GM19238 (cell line): ENCODE results near the gene KIF20A.
"Not testable (repeated sequence)": the region's sequence is repeated elsewhere in the genome, so short reads cannot be mapped to it uniquely, and the experiment has no call there.

Experiments
- DNase-seq: peaks from one replicate; pipeline ENCODE4 v3.0.0; 2011; ENCODE audit warnings: low spot score; ENCODE audit not compliant: insufficient read length

Gene KIF20A

GRCh38 chr5:138178516-138179276 lies at the start of gene KIF20A, which contains the start of gene BRD8:
Gene KIF20A (plus strand): TSS chr5:138179112. CDS start chr5:138179681, 569 bp downstream.
Gene BRD8 (minus strand): TSS chr5:138178630. CDS start chr5:138178614, 16 bp downstream.
- peak; percentile 80 for DNase-seq

GRCh38 chr5:138129347-138129746 lies 49.6 kb upstream of the KIF20A start:
- DNase-seq, result no peak

GRCh38 chr5:138132543-138132942 lies 46.4 kb upstream of the KIF20A start:
- DNase-seq, result no peak

- DNase-seq, result peak; percentile 25
These were observed 39.7 kb upstream of the KIF20A start, which contains the start of gene NME5 for GRCh38 chr5:138138949-138139780. Gene NME5 (minus strand): TSS chr5:138139428. CDS start chr5:138138780, 648 bp downstream.

GRCh38 chr5:138139781-138140090 lies 39.2 kb upstream of the KIF20A start:
- DNase-seq, result no peak

GRCh38 chr5:138140268-138140667 lies 38.6 kb upstream of the KIF20A start:
- DNase-seq, result no peak

GRCh38 chr5:138141734-138142133 lies 37.2 kb upstream of the KIF20A start:
- DNase-seq, result no peak

GRCh38 chr5:138143578-138143977 lies 35.3 kb upstream of the KIF20A start:
- not testable (repeated sequence) for DNase-seq

GRCh38 chr5:138148811-138149210 lies 30.1 kb upstream of the KIF20A start:
- DNase-seq, result no peak

- no peak for DNase-seq
These were observed 29.4 kb upstream of the KIF20A start for GRCh38 chr5:138149530-138149929.

GRCh38 chr5:138155977-138156376 lies 22.9 kb upstream of the KIF20A start:
- DNase-seq, result not testable (repeated sequence)

- DNase-seq, result no peak
These were observed 21.3 kb upstream of the KIF20A start for GRCh38 chr5:138157626-138158025.

- no peak for DNase-seq
These were observed 19.2 kb upstream of the KIF20A start for GRCh38 chr5:138159666-138160065.

- no peak for DNase-seq
These were observed 18.2 kb upstream of the KIF20A start for GRCh38 chr5:138160706-138161105.

- DNase-seq, result no peak
These were observed 15.2 kb upstream of the KIF20A start for GRCh38 chr5:138163721-138164120.

GRCh38 chr5:138169124-138169523 lies 9.8 kb upstream of the KIF20A start:
- DNase-seq, result no peak

- DNase-seq, result no peak
These were observed 8.6 kb upstream of the KIF20A start for GRCh38 chr5:138170299-138170698.

- DNase-seq, result peak; percentile 16
These were observed 884 bp upstream of the KIF20A start for GRCh38 chr5:138177941-138178515.

- no peak for DNase-seq
These were observed 455 bp downstream of the KIF20A start for GRCh38 chr5:138179277-138179857.

- DNase-seq, result peak; percentile 19
These were observed 1.4 kb downstream of the KIF20A start for GRCh38 chr5:138180183-138180782.

- no peak for DNase-seq
These were observed 1.9 kb downstream of the KIF20A start for GRCh38 chr5:138180841-138181240.
